Natural killer cell (primary cell): Measurements from ENCODE around the gene KIRREL1. TPM values are rescaled to one million over a fixed set of nuclear protein-coding genes. Genes with fewer than 3 reads are reported as not detected.

ENCODE experiments used
- ATAC-seq, 3 donors: fragments of 150-1000 bp in 2 of 3; fragments of 200-7000 bp in 1 of 3; cut with Tn5 transposase; 1 replicate in 1 of 3; 2 replicates in 2 of 3; pipeline ENCODE4 v1.10.0; 2021; ENCODE audit warnings: mild to moderate bottlenecking in 2 of 3, moderate library complexity in 2 of 3
- DNase-seq, 2 donors: peaks; one replicate each; pipeline versions ENCODE4 v3.0.0 to v3.0.0-alpha.2; 2013 to 2021; ENCODE audit warnings: mixed read lengths in 1 of 2
- H3K27ac ChIP-seq: one replicate; pipeline ENCODE4 v1.5.1; 2013; ENCODE audit warnings: mild to moderate bottlenecking, low read length
- H3K27me3 ChIP-seq: one replicate; pipeline ENCODE4 v1.6.1; 2013; ENCODE audit warnings: low read length; ENCODE audit not compliant: control insufficient read depth, insufficient read depth
- H3K36me3 ChIP-seq: one replicate; pipeline ENCODE4 v1.6.1; 2013; ENCODE audit warnings: low read length; ENCODE audit not compliant: control insufficient read depth, insufficient read depth
- H3K4me1 ChIP-seq: one replicate; pipeline ENCODE4 v1.6.1; 2013; ENCODE audit warnings: low read length; ENCODE audit not compliant: control insufficient read depth, insufficient read depth
- H3K4me3 ChIP-seq: one replicate; pipeline ENCODE4 v1.5.1; 2013; ENCODE audit warnings: low read length
- H3K9me3 ChIP-seq: one replicate; pipeline ENCODE4 v1.6.1; 2013; ENCODE audit warnings: low read length; ENCODE audit not compliant: control insufficient read depth, insufficient read depth
- H3K27ac Mint-ChIP-seq, 2 donors: one replicate each; pipeline ENCODE4 v1.8.0; 2022; ENCODE audit warnings: mild to moderate bottlenecking in 2 of 2, mixed read lengths in 2 of 2, moderate library complexity in 1 of 2
- H3K27me3 Mint-ChIP-seq, 2 donors: one replicate each; pipeline ENCODE4 v1.8.0; 2022; ENCODE audit warnings: low read depth in 2 of 2, mixed read lengths in 2 of 2
- H3K36me3 Mint-ChIP-seq: one replicate; pipeline ENCODE4 v1.8.0; 2022; ENCODE audit warnings: mixed read lengths
- H3K4me1 Mint-ChIP-seq, 2 donors: one replicate each; pipeline ENCODE4 v1.8.0; 2022; ENCODE audit warnings: mixed read lengths in 2 of 2
- H3K4me3 Mint-ChIP-seq: one replicate; pipeline ENCODE4 v1.8.0; 2022; ENCODE audit warnings: mild to moderate bottlenecking, moderate library complexity, mixed read lengths
- H3K9me3 Mint-ChIP-seq, 2 donors: one replicate each; pipeline ENCODE4 v1.8.0; 2022; ENCODE audit warnings: mixed read lengths in 2 of 2
- CTCF ChIP-seq: fragments of 200-600 bp; IDR thresholded peaks from one replicate; pipeline ENCODE4 v1.8.0; 2022; ENCODE audit warnings: antibody characterized with exemption
- WGBS: methylation state at CpG from one replicate; pipeline ENCODE4 v1.1.7; 2013; ENCODE audit warnings: missing lambda C conversion rate; ENCODE audit not compliant: insufficient coverage; 5-methylcytosine and 5-hydroxymethylcytosine counted together
- intact Hi-C: fragments of 100-400 bp; cut with micrococcal nuclease; formaldehyde crosslinking; loops from one replicate; pipeline ENCODE4 v1.14.2; 2022
- total RNA-seq, 4 donors: library from RNA; stranded (reverse); fragments of 120-200 nt in 1 of 4; gene quantifications; one replicate each; pipeline versions ENCODE4 v1.2.3 to v1.2.4, GENCODE V29; 2013 to 2022

KIRREL1 gene
- total RNA-seq, 3 donors from 2014 or later (not counting 1 experiment from before 2014, with no cell fraction given), result not detected

- intact Hi-C loops, result no loop called here
- ATAC-seq (no peak), DNase-seq (no peak)
- H3K9me3 ChIP-seq, result no peaks in the 10 kb centered on the region
- H3K36me3 ChIP-seq, result no peaks in the 10 kb centered on the region
- Mint-ChIP-seq H3K27me3 (peaks cover 56 to 63% of the 10 kb centered on the region in 2 donors), H3K27ac (no peak overlapping the region), H3K9me3 (no peaks in the 10 kb centered on the region), H3K36me3 (no peaks in the 10 kb centered on the region), H3K4me3 (no peak overlapping the region), H3K4me1 (peaks cover 8 to 15% of the 10 kb centered on the region in 2 donors)
- H3K27me3 ChIP-seq, result peaks cover 30% of the 10 kb centered on the region
- H3K4me1 ChIP-seq, result peaks cover 9% of the 10 kb centered on the region
- 67% methylated on average over 3 of the region's 4 CpGs for WGBS
- TF ChIP-seq CTCF, result no peak
- H3K27ac ChIP-seq, result no peak overlapping the region
- no peak overlapping the region for H3K4me3 ChIP-seq
Measured at GRCh38 chr1:158115126-158115525, 121.7 kb downstream of the KIRREL1 start.

DNA sequence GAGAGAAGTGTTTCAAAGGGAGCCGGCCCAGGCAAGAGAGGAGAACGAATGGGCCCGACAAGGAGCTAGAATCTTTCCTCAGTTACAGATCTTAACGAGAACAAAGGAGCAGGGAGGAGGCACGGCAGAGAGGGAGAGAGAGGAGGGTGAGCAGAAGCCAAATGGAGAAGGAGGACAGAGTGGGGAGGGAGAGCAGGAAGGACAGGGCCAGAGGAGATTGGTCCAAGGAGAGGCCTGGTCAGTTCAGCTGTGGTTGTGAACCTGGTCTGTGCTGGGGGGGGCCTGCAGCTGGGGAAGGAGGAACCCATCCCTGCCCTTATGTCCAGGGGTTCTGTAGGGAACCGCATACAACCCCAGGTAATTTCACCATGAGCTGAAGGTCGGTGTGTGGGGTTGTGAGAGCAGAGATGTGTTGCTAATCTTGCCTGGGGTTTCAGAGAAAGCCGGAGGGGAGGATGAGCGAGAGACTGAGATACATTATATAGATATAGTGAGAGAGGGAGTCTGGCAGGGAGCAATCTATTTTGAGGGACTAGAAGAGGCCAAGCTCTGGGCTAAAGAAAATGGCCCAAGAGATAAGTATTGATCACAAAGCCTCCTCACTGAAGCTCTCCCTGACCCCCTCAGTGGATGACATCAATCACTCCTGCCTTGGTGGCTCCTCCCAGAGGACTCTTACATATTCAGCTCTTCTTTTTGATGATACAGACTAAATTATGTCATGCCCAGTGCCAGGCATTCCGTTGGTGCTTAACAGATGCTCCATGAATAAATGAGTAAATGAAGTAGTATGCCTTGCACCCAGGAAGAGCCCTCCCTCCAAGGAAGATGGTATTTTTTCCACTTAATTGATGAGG is 123.1 kb downstream of the KIRREL1 start:
- DNase-seq (no peak), ATAC-seq (no peak)
- Histone ChIP-seq H3K9me3 (no peaks in the 10 kb centered on the region), H3K36me3 (no peaks in the 10 kb centered on the region), H3K4me1 (peaks cover 9% of the 10 kb centered on the region), H3K27ac (no peak overlapping the region), H3K27me3 (peaks cover 30% of the 10 kb centered on the region), H3K4me3 (no peak overlapping the region)
- H3K4me3 Mint-ChIP-seq, result no peak overlapping the region
- no peak for TF ChIP-seq CTCF
- no peaks in the 10 kb centered on the region for H3K9me3 Mint-ChIP-seq
- peaks cover 61 to 70% of the 10 kb centered on the region in 2 donors for H3K27me3 Mint-ChIP-seq
- no peak overlapping the region for H3K27ac Mint-ChIP-seq
- H3K4me1 Mint-ChIP-seq, result peaks cover 8 to 15% of the 10 kb centered on the region in 2 donors
- 90% methylated on average over 10 of the region's 10 CpGs for WGBS
- intact Hi-C loops, result no loop called here
- no peaks in the 10 kb centered on the region for H3K36me3 Mint-ChIP-seq

DNA sequence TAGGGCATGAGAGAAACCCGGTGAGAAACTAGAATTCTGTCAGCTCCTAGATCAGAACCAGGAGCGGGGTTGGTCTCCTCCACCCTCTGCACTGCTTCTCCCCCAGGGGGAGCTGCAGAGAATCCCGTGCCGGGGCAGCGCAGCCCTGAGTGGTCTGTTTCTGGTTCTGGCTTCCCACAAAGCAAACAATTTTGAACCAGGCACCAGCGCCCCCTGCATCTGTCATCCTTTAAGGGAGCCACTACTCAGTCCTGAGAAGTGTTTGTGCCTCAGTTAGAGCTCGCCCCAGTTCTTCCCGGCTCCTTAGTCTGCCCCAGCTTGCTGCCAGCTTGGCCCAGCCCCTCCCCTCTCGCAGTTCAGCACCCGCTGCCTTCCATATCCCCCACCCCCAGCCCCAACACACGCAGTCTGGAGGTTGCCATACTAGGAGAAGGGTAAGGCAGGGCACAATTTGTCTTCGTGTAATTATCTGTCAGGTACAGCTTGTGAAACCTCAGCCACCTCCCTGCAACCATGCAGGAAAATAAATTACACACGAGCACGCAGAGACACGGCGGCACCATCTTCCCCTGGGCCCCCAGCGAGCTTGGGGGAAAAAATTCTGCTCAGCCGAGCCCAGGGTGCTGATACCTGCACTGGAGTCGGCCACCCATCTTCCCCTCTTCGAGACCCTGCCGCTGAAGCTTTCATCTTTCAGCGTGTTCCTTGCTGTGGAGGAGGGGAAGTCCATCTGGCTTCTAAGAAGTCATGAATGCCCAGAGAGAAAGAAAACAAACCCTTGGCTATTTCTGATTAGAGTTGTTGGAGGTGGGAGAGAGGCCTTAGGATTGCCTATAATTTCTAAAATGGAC is 124.6 kb downstream of the KIRREL1 start:
- intact Hi-C loops, result no loop called here

More for the DNA sequence above, 124.6 kb downstream of the KIRREL1 start:
- Histone ChIP-seq H3K4me3 (no peak overlapping the region), H3K4me1 (peaks cover 8% of the 10 kb centered on the region), H3K9me3 (no peaks in the 10 kb centered on the region), H3K27me3 (peaks cover 22% of the 10 kb centered on the region), H3K27ac (no peak overlapping the region), H3K36me3 (no peaks in the 10 kb centered on the region)
- DNase-seq, result peak; percentile 32 to 65
- 6% methylated on average over 17 of the region's 22 CpGs for WGBS
- Mint-ChIP-seq H3K4me3 (no peak overlapping the region), H3K4me1 (peaks cover 8 to 15% of the 10 kb centered on the region in 2 donors), H3K27me3 (peaks cover 50 to 59% of the 10 kb centered on the region in 2 donors), H3K27ac (no peak overlapping the region), H3K36me3 (no peaks in the 10 kb centered on the region), H3K9me3 (no peaks in the 10 kb centered on the region)
- ATAC-seq, result peak; percentile 46 to 76 (median 51)
- peak; percentile 23 for TF ChIP-seq CTCF
